CD4-positive, alpha-beta T cell treated with Interleukin-17A for 4 hours (primary cell): ENCODE data around the gene BUD13.

Experiments
- DNase-seq: peaks from one replicate; pipeline ENCODE4 v3.0.0-alpha.2; 2020; ENCODE audit warnings: mixed read lengths

Gene BUD13

DNA sequence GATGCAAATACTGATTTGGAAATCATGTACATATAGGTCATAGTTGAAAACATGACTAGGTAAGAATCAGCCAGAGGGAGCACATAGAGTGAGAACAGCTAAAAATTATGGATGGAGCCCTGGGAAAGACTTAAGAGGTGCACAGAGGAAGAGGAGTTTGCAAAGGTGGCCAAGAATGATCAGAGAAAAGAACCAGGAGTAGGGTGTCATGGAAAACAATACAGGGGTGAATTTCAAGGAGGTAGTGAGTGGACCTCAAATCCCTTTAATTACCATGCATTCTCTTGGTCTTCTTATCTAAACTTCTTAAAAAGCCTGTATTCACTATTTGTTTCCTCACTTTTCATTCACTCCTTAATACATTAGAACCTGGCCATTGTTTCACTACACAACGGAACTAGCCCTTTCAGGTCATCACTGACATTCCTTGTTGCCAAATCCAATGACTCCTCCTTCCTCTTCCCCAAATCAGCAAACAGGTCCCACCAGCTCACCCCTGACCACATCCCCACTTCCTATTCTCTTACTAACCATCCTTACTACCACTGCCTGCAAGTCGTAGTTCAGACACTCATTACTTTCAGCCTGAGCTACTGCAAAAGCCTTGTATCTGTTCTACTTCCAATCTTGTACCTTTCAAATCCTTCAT lies 22.6 kb downstream of the BUD13 start:
- no peak for DNase-seq

- DNase-seq = no peak
Measured at GRCh38 chr11:116742104-116742503, 30.7 kb downstream of the BUD13 start.

GRCh38 chr11:116740741-116741140 lies 32.0 kb downstream of the BUD13 start:
- no peak for DNase-seq

- DNase-seq = no peak
Measured at GRCh38 chr11:116738975-116739374, 33.8 kb downstream of the BUD13 start.

- no peak for DNase-seq
Measured at GRCh38 chr11:116736763-116737162, 36.0 kb downstream of the BUD13 start.

DNA sequence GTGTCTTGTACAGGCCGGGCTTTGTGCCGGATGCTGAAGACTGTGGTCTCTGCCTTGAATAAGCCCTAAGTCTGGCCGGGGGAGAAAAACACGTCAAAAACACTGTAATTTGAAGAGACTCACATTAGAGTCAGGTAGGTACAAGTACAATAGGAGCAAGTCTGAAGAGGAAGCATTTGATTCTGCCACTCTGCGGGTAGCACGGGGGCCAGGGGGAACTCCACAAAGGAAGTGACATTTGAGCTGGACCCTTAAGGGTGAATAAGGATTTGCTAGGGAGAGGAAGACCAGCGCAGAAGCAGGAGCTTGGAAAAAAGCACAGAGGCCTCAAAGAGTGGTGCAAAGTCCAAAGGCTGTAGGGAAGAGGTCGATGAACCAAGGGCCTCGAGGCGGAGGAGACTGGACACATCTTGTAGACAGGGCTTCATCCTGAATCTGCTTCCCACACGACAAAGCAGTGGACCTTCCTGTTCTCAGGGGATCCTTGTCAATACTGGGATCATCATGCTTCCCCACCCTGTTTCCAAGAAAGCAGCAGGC lies 38.7 kb downstream of the BUD13 start:
- DNase-seq = no peak

- DNase-seq = no peak
Measured at GRCh38 chr11:116733043-116733755, 39.6 kb downstream of the BUD13 start.

DNA sequence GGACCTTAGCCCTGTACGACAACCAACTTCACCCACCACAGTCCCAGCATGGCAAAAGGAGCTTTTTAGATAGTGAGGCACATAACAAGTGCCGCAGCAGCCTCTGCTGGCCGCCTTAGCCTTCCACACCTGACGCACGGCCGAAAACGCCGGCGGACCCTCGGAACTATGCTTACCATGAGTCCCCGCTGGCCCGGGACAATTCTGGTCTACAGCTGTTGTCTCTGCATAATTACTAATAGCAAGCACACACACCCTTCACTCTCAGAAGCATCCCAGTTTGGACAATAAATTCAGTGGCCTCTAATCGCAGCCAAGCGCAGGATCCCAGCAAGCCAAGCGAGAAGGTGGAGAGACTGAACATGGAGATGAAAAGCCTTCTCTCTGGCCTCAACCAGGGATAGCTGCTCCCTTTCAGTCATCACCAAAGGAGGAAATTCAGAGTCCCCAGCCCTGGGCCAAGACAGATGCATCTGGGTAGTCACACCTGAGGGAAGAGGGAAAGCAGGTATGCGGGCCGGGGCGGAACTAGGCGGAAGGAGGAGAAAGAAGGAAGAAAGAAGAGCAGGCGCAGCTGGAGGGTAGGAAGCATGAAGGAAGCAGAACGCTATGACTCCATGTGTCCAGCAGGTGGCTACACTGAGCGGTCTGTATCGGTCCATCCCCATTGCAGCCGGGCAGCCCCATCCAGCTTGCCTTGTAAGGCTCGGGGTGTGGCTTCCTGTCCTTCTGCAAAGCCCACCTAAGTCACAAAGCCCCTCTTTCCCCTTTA lies 40.3 kb downstream of the BUD13 start:
- peak; percentile 68 for DNase-seq

GRCh38 chr11:116731821-116732220 lies 41.0 kb downstream of the BUD13 start:
- no peak for DNase-seq

DNA sequence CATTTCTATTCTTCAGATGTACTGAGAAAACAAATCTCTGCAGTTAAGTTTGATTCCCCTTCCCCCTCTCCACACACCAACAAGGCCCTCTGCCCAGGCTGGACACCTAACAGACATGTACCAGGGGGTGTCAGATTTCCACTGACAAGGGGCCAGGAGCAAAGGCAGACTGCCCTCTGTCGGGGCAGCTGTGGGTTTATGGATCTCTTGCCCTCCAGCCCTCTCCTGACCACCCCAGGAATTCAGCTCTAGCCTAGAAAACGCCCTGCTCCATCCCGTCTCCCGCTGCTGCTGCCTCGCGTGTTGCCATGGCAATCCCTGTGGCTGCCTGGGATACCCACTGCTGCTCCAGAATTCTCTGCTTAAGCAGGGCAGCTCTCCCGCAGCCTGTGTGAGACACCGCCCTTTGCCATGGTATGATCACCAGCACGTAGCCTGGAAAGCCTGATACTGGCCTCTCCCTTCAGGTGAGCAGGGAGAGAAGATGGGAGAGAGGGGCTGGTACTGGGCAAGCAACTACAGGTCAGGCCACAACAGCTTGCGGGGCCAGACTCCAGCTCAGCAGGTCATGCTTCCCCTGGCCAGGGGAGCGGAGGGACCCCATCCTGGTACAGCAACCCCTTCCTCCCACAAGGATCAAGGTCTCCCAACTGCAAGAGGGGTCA lies 41.6 kb downstream of the BUD13 start:
- DNase-seq = no peak

GRCh38 chr11:116730601-116731000 lies 42.2 kb downstream of the BUD13 start:
- no peak for DNase-seq

GRCh38 chr11:116730241-116730561 lies 42.6 kb downstream of the BUD13 start:
- DNase-seq = no peak

- DNase-seq = no peak
Measured at GRCh38 chr11:116729501-116730240, 43.1 kb downstream of the BUD13 start.

- no peak for DNase-seq
Measured at GRCh38 chr11:116727990-116728389, 44.8 kb downstream of the BUD13 start.

- DNase-seq = no peak
Measured at GRCh38 chr11:116725434-116726221, 47.2 kb downstream of the BUD13 start.

DNA sequence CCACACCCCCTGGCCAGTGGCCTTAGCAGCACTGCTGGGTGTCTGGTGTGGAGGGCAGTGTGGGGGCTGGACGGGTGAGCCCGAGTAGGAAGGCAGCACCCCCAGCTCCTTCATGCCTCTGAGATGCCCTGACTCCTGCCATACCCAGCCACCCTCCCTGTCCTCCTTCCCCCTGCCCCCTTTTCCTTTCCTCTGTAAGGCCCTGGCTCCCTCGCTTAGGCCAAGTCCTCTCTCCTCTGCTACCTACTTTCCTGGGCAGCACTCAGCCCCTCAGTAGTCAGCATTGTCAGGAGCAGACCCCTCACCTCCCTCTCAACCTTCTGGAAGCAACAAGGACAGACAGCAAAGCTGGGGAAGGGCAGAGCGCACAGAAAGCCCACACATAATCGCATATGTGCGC lies 48.0 kb downstream of the BUD13 start:
- DNase-seq = no peak

DNA sequence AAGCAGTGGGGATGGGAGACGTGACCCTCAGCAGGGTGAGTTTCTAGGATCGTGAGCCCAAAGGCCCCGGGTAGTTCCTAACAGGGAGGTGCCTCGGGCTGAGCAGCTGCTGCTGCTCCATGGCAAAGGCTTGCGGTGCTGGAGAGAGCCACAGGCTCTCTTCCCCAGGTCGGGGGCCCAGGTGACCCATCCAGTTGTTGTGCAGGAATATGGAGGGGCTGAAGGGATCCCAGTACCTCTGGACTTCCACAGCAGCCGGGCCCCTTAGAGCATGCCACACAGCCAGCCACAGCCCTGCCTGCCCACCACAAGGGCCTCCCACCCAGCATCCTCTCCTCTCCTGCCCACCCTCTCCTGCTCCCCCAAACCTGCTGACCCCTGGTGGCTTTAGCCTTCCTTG lies 49.3 kb downstream of the BUD13 start:
- DNase-seq = no peak

DNA sequence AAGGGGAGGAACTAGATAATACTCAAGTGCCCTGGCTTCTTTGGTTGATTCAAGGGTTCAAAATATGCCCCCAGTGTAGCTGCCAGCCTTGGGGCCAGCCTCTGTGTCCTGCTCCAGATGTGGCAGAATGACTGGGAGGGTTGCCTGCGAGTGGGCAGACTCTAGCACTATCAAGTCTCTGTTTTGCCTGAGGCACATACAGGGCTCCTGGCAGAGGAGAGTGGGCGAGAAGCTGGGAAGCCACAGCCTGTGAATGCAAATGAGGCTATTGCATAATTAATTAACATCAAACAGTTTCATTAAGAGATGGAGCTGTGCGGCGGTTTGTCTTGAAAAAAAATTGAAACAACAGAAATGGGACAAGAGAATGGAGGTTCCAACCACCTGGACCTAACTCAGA lies 50.8 kb downstream of the BUD13 start:
- no peak for DNase-seq

- no peak for DNase-seq
Measured at GRCh38 chr11:116720895-116721294, 51.9 kb downstream of the BUD13 start.

DNA sequence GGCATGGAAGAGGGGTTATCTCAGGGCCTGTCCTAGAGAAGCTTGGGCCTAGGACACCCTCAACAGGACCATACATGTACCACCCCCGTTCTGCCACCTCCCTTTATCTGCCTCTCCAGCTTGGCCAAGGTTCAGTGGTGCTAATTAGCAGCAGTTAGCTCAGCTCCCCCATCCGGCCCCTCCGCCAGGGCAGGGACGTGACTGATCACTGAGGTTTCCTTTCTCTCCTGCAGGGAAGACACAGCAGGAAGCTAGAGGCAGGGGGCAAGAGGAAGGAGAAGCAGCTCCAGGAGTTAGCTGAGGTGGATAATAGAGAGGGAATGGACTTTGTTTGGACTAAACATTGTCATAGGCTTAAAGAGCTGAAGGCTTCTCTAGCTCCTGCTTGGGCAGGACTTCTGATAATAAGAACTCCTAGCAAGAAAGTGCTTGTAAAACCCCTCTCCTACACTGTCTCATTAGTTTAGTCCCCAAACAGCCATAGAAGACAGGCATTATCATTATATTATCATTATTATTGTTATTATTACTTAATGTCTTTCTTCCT lies 53.8 kb downstream of the BUD13 start:
- DNase-seq = no peak

- DNase-seq = no peak
Measured at GRCh38 chr11:116716621-116717020, 56.2 kb downstream of the BUD13 start.
